PC-3 (cell line): ENCODE results near the gene FYN. TPM values are rescaled to one million over a fixed set of nuclear protein-coding genes. Genes with fewer than 3 reads are reported as not detected.

ENCODE experiments used
- ATAC-seq: fragments of 200-7000 bp; cut with Tn5 transposase; 2 replicates; pipeline ENCODE4 v1.9.1; 2020; ENCODE audit warnings: mild to moderate bottlenecking, moderate library complexity
- BruUV-seq: library from RNA; stranded (reverse); fragments of 400-500 nt; replicated peaks from 2 replicates; lab custom pipeline; 2021; lab: Mats Ljungman, UMichigan
- CTCF ChIA-PET: fragments of 300-600 bp; sonication (Branson Sonifier 250); formaldehyde crosslinking; loops from one replicate; lab custom pipeline; 2022; ENCODE audit warnings: antibody characterized with exemption; lab: Charles Lee
- POLR2A ChIA-PET: fragments of 300-600 bp; sonication (Branson Sonifier 250); formaldehyde crosslinking; loops from one replicate; lab custom pipeline; 2022; ENCODE audit warnings: antibody characterized with exemption; ENCODE audit not compliant: unreplicated experiment; lab: Charles Lee
- DNase-seq: peaks from one replicate; pipeline ENCODE4 v3.0.0-alpha.2; 2015
- H2AFZ ChIP-seq: fragments of 300-600 bp; sonication (generic); 2 replicates; pipeline ENCODE4 v1.6.0; 2016; ENCODE audit warnings: antibody characterized with exemption, low read length
- H3F3A ChIP-seq: fragments of 300-600 bp; sonication (generic); one replicate; pipeline ENCODE4 v1.6.0; 2017; ENCODE audit warnings: antibody characterized with exemption, low read length, control low read depth, mild to moderate bottlenecking; ENCODE audit not compliant: unreplicated experiment
- H3K27ac ChIP-seq: fragments of 300-600 bp; sonication (generic); 2 replicates; pipeline ENCODE4 v1.5.1; 2016; ENCODE audit warnings: mild to moderate bottlenecking, low read length
- H3K27me3 ChIP-seq: fragments of 300-600 bp; sonication (generic); 2 replicates; pipeline ENCODE4 v1.6.1; 2016; ENCODE audit warnings: low read length, mixed read lengths
- H3K36me3 ChIP-seq: fragments of 300-600 bp; sonication (generic); 2 replicates; pipeline ENCODE4 v1.6.1; 2016; ENCODE audit warnings: low read depth, mixed run types, low read length, mixed read lengths
- H3K4me1 ChIP-seq: fragments of 300-600 bp; sonication (generic); 2 replicates; pipeline ENCODE4 v1.5.1; 2016; ENCODE audit warnings: low read length; ENCODE audit not compliant: insufficient read depth
- H3K4me2 ChIP-seq: fragments of 300-600 bp; sonication (generic); 2 replicates; pipeline ENCODE4 v1.6.0; 2016; ENCODE audit warnings: low read length
- H3K4me3 ChIP-seq: fragments of 300-600 bp; sonication (generic); 2 replicates; pipeline ENCODE4 v1.5.1; 2016; ENCODE audit warnings: mild to moderate bottlenecking, low read length, mixed read lengths
- H3K79me2 ChIP-seq: fragments of 300-600 bp; sonication (generic); 2 replicates; pipeline ENCODE4 v1.6.1; 2017; ENCODE audit warnings: low read length, mixed read lengths
- H3K9ac ChIP-seq: fragments of 300-600 bp; sonication (generic); 2 replicates; pipeline ENCODE4 v1.6.0; 2016; ENCODE audit warnings: mild to moderate bottlenecking, low read length
- H3K9me2 ChIP-seq: fragments of 300-600 bp; sonication (generic); replicated peaks from 2 replicates; pipeline ENCODE4 v1.6.1; 2016; ENCODE audit warnings: mixed run types, low read length, mixed read lengths
- H3K9me3 ChIP-seq: fragments of 300-600 bp; sonication (generic); 2 replicates; pipeline ENCODE4 v1.6.1; 2016; ENCODE audit warnings: low read length, mixed read lengths
- H4K20me1 ChIP-seq: fragments of 300-600 bp; sonication (generic); 2 replicates; pipeline ENCODE4 v1.6.1; 2016; ENCODE audit warnings: low read length, mixed read lengths
- CTCF ChIP-seq: fragments of 300-600 bp; sonication (generic); conservative IDR thresholded peaks from 2 replicates; pipeline ENCODE4 v1.5.1; 2017; ENCODE audit warnings: antibody characterized with exemption, low read depth, mild to moderate bottlenecking, low read length
- EZH2 ChIP-seq: fragments of 300-600 bp; sonication (generic); IDR thresholded peaks from one replicate; pipeline ENCODE4 v1.6.1; 2017; ENCODE audit warnings: antibody characterized with exemption, mild to moderate bottlenecking, low read length; ENCODE audit not compliant: unreplicated experiment
- EZH2phosphoT487 ChIP-seq: fragments of 300-600 bp; sonication (generic); IDR thresholded peaks from 2 replicates; pipeline ENCODE4 v1.6.1; 2018; ENCODE audit warnings: mild to moderate bottlenecking, antibody characterized with exemption, low read length, borderline replicate concordance
- intact Hi-C: fragments of 100-400 bp; cut with micrococcal nuclease; formaldehyde crosslinking; loops from 2 replicates; pipeline ENCODE4 v1.9.0; 2023
- total RNA-seq: library from RNA; depleted of rRNA; stranded (reverse); fragments of >200 nt; gene quantifications from 2 replicates; pipeline ENCODE4 v1.2.3, GENCODE V29; 2014

FYN gene
- total RNA-seq, 1 experiment from 2014 or later, result 27.6 TPM

- no peak for ATAC-seq
- peaks cover 33% of the 10 kb centered on the region for H3K4me1 ChIP-seq
- no peaks in the 10 kb centered on the region for H4K20me1 ChIP-seq
- H3F3A ChIP-seq, result no peaks in the 10 kb centered on the region
- H3K27me3 ChIP-seq, result no peaks in the 10 kb centered on the region
- no peaks in the 10 kb centered on the region for H3K79me2 ChIP-seq
- H3K27ac ChIP-seq, result no peak overlapping the region
- no peak for DNase-seq
- no peak overlapping the region for H2AFZ ChIP-seq
- H3K9me3 ChIP-seq, result no peaks in the 10 kb centered on the region
- H3K36me3 ChIP-seq, result no peaks in the 10 kb centered on the region
- H3K4me2 ChIP-seq, result peak overlapping the region; percentile 30
- H3K4me3 ChIP-seq, result no peak overlapping the region
- no TSS peak for BruUV-seq
- intact Hi-C loops, result loop anchor here (10.0 kb wide), 1 partner anchor 169 kb away; the partner anchor contains the start of gene REV3L
- TF ChIP-seq CTCF, result no peak
- TF ChIP-seq EZH2phosphoT487, result no peak
- TF ChIP-seq EZH2, result no peak
- no peak overlapping the region for H3K9ac ChIP-seq
- ChIA-PET CTCF (no interaction called here), POLR2A (no interaction called here)
- H3K9me2 ChIP-seq, result no peaks in the 10 kb centered on the region
Measured at GRCh38 chr6:111653434-111653833, 219.8 kb downstream of the FYN start.

GRCh38 chr6:111652156-111652555, 221.1 kb downstream of the FYN start:
- Histone ChIP-seq H3K9me3 (no peaks in the 10 kb centered on the region), H3K9ac (no peak overlapping the region), H3K27ac (no peak overlapping the region), H3K4me1 (peaks cover 23% of the 10 kb centered on the region), H3K4me3 (no peak overlapping the region), H3K27me3 (no peaks in the 10 kb centered on the region), H4K20me1 (no peaks in the 10 kb centered on the region), H3K36me3 (no peaks in the 10 kb centered on the region), H3K79me2 (no peaks in the 10 kb centered on the region), H3K9me2 (no peaks in the 10 kb centered on the region), H2AFZ (no peak overlapping the region), H3F3A (no peaks in the 10 kb centered on the region), H3K4me2 (no peak overlapping the region)
- TF ChIP-seq EZH2phosphoT487 (no peak), CTCF (no peak), EZH2 (no peak)
- intact Hi-C loops, result loop anchor here (10.0 kb wide), 1 partner anchor 167 kb away; the partner anchor contains the start of gene REV3L
- DNase-seq (no peak), ATAC-seq (no peak)
- ChIA-PET POLR2A (no interaction called here), CTCF (no interaction called here)
- no TSS peak for BruUV-seq

GRCh38 chr6:111651185-111652034, 221.8 kb downstream of the FYN start:
- no peaks in the 10 kb centered on the region for H4K20me1 ChIP-seq
- no peaks in the 10 kb centered on the region for H3K27me3 ChIP-seq
- ChIA-PET CTCF (no interaction called here), POLR2A (no interaction called here)
- H3F3A ChIP-seq, result no peaks in the 10 kb centered on the region
- H3K9me2 ChIP-seq, result no peaks in the 10 kb centered on the region
- H3K27ac ChIP-seq, result no peak overlapping the region
- H3K4me3 ChIP-seq, result no peak overlapping the region
- TF ChIP-seq CTCF (no peak), EZH2 (no peak), EZH2phosphoT487 (no peak)
- H3K79me2 ChIP-seq, result no peaks in the 10 kb centered on the region
- H2AFZ ChIP-seq, result no peak overlapping the region
- no peaks in the 10 kb centered on the region for H3K36me3 ChIP-seq
- peaks cover 17% of the 10 kb centered on the region for H3K4me1 ChIP-seq
- ATAC-seq (no peak), DNase-seq (no peak)
- H3K9me3 ChIP-seq, result no peaks in the 10 kb centered on the region
- no TSS peak for BruUV-seq
- no peak overlapping the region for H3K4me2 ChIP-seq
- intact Hi-C loops, result loop anchor here (10.0 kb wide), 1 partner anchor 167 kb away; the partner anchor contains the start of gene REV3L
- H3K9ac ChIP-seq, result no peak overlapping the region
